PFSK-1 (cell line): ENCODE data around the gene METTL8.

Experiments
- POLR2AphosphoS5 ChIP-seq: IDR thresholded peaks from 2 replicates; pipeline ENCODE4 v1.6.1; 2012; ENCODE audit warnings: low read depth, mild to moderate bottlenecking, control low read depth, low read length, moderate library complexity
- REST ChIP-seq, 2 experiments: IDR thresholded peaks; 2 replicates each; pipeline versions ENCODE4 v1.6.1 to v1.8.0; 2011 to 2012; ENCODE audit warnings: low read depth in 2 of 2, low read length in 2 of 2, control low read depth in 1 of 2, inconsistent platforms in 1 of 2, mild to moderate bottlenecking in 1 of 2, moderate library complexity in 1 of 2; ENCODE audit not compliant: insufficient read depth in 1 of 2
- SIN3A ChIP-seq: IDR thresholded peaks from 2 replicates; pipeline ENCODE4 v1.6.1; 2012; ENCODE audit warnings: mild to moderate bottlenecking, low read length, moderate library complexity, borderline replicate concordance; ENCODE audit not compliant: insufficient read depth
- TAF1 ChIP-seq: IDR thresholded peaks from 2 replicates; pipeline ENCODE4 v1.6.1; 2012; ENCODE audit warnings: low read length, control low read depth, borderline replicate concordance; ENCODE audit not compliant: insufficient read depth

GRCh38 chr2:171411214-171411613, 22.6 kb downstream of the METTL8 start:
- TF ChIP-seq SIN3A (no peak), REST (IDR thresholded peaks at IDR 0.05; ENCODE audit: insufficient read depth in 1 of 2, low read depth in 2 of 2, low read length in 2 of 2) (no peak), TAF1 (no peak), POLR2AphosphoS5 (no peak)
